ENCODE data around the gene CNIH2. TPM values are rescaled to one million over a fixed set of nuclear protein-coding genes. Genes with fewer than 3 reads are reported as not detected.
A peak's percentile ranks its signal among the peaks of the same experiment; 100 is the strongest.

CNIH2 gene
- total and polyA plus RNA-seq, 9 of the 15 experiments (the other 6 are each of a cell fraction or from before 2014, with no cell fraction given) = 0.26 to 0.89 (median 0.40) TPM; not detected in 4

DNA sequence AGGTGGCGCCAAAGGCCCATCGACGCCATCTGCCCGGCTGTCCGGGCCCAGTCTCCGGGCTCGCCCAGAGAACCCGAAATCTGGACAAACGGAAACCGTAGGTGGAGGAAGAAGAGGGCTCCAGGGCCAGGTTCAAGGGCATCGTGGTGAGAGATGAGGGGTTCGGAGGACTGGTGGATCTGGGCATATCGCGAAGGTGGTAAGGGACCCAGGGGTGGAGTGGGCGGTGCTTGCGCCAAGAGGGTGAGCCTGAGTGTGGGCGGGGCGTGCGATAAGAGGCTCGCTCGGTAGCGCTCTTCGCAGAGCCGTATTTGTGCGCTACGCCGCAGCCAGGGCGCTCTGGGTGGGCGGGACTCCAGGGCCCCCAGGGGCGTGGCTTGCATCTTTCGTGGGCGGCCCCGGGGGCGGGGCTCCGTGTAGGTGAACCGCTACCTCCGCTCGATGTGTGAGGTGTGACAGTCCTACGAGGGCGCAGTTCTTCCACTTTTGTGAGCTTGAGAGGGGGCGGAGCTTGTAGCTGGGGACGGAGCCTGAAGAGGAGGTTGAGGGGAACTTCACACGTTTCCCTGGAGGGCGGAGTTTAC, 34.1 kb downstream of the CNIH2 start (continued):
- TF ChIP-seq, protein P1, sequence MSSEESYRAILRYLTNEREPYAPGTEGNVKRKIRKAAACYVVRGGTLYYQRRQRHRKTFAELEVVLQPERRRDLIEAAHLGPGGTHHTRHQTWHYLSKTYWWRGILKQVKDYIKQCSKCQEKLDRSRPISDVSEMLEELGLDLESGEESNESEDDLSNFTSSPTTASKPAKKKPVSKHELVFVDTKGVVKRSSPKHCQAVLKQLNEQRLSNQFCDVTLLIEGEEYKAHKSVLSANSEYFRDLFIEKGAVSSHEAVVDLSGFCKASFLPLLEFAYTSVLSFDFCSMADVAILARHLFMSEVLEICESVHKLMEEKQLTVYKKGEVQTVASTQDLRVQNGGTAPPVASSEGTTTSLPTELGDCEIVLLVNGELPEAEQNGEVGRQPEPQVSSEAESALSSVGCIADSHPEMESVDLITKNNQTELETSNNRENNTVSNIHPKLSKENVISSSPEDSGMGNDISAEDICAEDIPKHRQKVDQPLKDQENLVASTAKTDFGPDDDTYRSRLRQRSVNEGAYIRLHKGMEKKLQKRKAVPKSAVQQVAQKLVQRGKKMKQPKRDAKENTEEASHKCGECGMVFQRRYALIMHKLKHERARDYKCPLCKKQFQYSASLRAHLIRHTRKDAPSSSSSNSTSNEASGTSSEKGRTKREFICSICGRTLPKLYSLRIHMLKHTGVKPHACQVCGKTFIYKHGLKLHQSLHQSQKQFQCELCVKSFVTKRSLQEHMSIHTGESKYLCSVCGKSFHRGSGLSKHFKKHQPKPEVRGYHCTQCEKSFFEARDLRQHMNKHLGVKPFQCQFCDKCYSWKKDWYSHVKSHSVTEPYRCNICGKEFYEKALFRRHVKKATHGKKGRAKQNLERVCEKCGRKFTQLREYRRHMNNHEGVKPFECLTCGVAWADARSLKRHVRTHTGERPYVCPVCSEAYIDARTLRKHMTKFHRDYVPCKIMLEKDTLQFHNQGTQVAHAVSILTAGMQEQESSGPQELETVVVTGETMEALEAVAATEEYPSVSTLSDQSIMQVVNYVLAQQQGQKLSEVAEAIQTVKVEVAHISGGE (CRISPR knock-in tag; IDR thresholded peaks at IDR 0.05) = 0 out of 6 replicates have a peak, but pooled peaks of 1 of the 3 experiments have one; percentile 25
- TF ChIP-seq SMAD1 (IDR thresholded peaks at IDR 0.05; ENCODE audit: low read depth, low read length, partially characterized antibody) = no peak
- TF ChIP-seq OTX1 (CRISPR knock-in tag; IDR thresholded peaks at IDR 0.05) = no peak
- TF ChIP-seq, protein P2, sequence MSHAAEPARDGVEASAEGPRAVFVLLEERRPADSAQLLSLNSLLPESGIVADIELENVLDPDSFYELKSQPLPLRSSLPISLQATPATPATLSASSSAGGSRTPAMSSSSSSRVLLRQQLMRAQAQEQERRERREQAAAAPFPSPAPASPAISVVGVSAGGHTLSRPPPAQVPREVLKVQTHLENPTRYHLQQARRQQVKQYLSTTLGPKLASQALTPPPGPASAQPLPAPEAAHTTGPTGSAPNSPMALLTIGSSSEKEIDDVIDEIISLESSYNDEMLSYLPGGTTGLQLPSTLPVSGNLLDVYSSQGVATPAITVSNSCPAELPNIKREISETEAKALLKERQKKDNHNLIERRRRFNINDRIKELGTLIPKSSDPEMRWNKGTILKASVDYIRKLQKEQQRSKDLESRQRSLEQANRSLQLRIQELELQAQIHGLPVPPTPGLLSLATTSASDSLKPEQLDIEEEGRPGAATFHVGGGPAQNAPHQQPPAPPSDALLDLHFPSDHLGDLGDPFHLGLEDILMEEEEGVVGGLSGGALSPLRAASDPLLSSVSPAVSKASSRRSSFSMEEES (CRISPR knock-in tag; IDR thresholded peaks at IDR 0.05) = no peak
- 0 out of 2 replicates have a peak, but pooled peaks have one; percentile 13 for TF ChIP-seq CBFA2T3 (IDR thresholded peaks at IDR 0.05)
- no peak for TF ChIP-seq SMARCC2 (IDR thresholded peaks at IDR 0.05; ENCODE audit: low read depth)
- no peak for TF ChIP-seq BRF1 (IDR thresholded peaks at IDR 0.05; ENCODE audit: borderline replicate concordance, extremely low read depth, insufficient read length)
- no peak for TF ChIP-seq BRCA1 (IDR thresholded peaks at IDR 0.05)
- no peak for TF ChIP-seq BRCA1 (CRISPR knock-in tag; IDR thresholded peaks at IDR 0.05)
- TF ChIP-seq BCOR (IDR thresholded peaks at IDR 0.05) = peak; percentile 96
- no peak for TF ChIP-seq MYC (IDR thresholded peaks at IDR 0.05; ENCODE audit: low read depth, low read length)
- no peak for TF ChIP-seq MYC (CRISPR knock-in tag; IDR thresholded peaks at IDR 0.05; ENCODE audit: borderline replicate concordance, low read depth)
- TF ChIP-seq KLF6 (CRISPR knock-in tag; IDR thresholded peaks at IDR 0.05; ENCODE audit: borderline replicate concordance) = no peak
- TF ChIP-seq ZFX (CRISPR knock-in tag; IDR thresholded peaks at IDR 0.05) = peak; percentile 96
- peak; percentile 93 for TF ChIP-seq SNIP1 (IDR thresholded peaks at IDR 0.05; ENCODE audit: low read depth)
- TF ChIP-seq, protein P3, sequence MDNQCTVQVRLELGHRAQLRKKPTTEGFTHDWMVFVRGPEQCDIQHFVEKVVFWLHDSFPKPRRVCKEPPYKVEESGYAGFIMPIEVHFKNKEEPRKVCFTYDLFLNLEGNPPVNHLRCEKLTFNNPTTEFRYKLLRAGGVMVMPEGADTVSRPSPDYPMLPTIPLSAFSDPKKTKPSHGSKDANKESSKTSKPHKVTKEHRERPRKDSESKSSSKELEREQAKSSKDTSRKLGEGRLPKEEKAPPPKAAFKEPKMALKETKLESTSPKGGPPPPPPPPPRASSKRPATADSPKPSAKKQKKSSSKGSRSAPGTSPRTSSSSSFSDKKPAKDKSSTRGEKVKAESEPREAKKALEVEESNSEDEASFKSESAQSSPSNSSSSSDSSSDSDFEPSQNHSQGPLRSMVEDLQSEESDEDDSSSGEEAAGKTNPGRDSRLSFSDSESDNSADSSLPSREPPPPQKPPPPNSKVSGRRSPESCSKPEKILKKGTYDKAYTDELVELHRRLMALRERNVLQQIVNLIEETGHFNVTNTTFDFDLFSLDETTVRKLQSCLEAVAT (IDR thresholded peaks at IDR 0.05) = peak in 1 of 2 experiments; percentile 59; a peak in 1 of 4 replicates
- TF ChIP-seq ZNF134 (CRISPR knock-in tag; conservative IDR thresholded peaks at IDR 0.05) = no peak
- TF ChIP-seq NFIX (CRISPR knock-in tag; IDR thresholded peaks at IDR 0.05; ENCODE audit: low read depth) = no peak
- no peak for TF ChIP-seq YBX1 (IDR thresholded peaks at IDR 0.05)
- TF ChIP-seq EP400 (IDR thresholded peaks at IDR 0.05) = peak; percentile 76
- TF ChIP-seq, protein P4, sequence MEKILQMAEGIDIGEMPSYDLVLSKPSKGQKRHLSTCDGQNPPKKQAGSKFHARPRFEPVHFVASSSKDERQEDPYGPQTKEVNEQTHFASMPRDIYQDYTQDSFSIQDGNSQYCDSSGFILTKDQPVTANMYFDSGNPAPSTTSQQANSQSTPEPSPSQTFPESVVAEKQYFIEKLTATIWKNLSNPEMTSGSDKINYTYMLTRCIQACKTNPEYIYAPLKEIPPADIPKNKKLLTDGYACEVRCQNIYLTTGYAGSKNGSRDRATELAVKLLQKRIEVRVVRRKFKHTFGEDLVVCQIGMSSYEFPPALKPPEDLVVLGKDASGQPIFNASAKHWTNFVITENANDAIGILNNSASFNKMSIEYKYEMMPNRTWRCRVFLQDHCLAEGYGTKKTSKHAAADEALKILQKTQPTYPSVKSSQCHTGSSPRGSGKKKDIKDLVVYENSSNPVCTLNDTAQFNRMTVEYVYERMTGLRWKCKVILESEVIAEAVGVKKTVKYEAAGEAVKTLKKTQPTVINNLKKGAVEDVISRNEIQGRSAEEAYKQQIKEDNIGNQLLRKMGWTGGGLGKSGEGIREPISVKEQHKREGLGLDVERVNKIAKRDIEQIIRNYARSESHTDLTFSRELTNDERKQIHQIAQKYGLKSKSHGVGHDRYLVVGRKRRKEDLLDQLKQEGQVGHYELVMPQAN (IDR thresholded peaks at IDR 0.05; ENCODE audit: borderline replicate concordance) = peak; percentile 68; the same call in 1 of the 2 replicates

Measured in K562 (cell line).